Upper lobe of left lung (tissue), 4 donors: ENCODE data around the gene ARHGAP26.

Source experiments
- CTCF ChIP-seq, 6 experiments: fragments of 450-650 bp in 4 of 6; fragments of 200-600 bp in 2 of 6; sonication (generic) in 2 of 6; IDR thresholded peaks; one replicate each; pipeline ENCODE4 v1.5.1; 2016 to 2019; ENCODE audit warnings: antibody characterized with exemption in 6 of 6
- EP300 ChIP-seq, 4 donors: sonication (generic); formaldehyde crosslinking; IDR thresholded peaks; one replicate each; pipeline ENCODE4 v1.5.1; 2017; ENCODE audit warnings: antibody characterized with exemption in 4 of 4, control low read depth in 2 of 4
- POLR2AphosphoS5 ChIP-seq, 2 donors: sonication (generic); formaldehyde crosslinking; IDR thresholded peaks; one replicate each; pipeline ENCODE4 v1.5.1; 2017; ENCODE audit warnings: antibody characterized with exemption in 2 of 2

DNA sequence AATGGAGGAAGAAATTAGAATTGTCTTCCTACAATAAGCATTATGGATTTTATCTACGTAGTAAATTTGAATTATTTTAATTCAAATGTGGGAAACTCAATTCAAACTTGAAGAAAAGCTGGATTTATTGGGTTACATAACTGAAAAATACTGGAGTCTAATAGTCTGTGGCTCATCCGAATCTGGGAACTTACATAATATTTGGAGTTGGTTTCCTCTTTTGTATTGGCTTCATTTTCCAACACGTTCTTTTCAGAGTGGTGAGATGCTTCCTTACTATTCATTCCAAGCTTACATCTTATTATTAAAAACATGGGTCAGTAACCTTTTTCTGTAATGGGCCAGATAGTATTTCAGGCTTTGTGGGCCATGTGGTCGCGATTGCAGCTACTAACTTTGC lies 164.8 kb downstream of the ARHGAP26 start:
- no peak for TF ChIP-seq POLR2AphosphoS5 (IDR thresholded peaks at IDR 0.05)
- no peak for TF ChIP-seq CTCF (IDR thresholded peaks at IDR 0.05)
- TF ChIP-seq EP300 (IDR thresholded peaks at IDR 0.05): no peak
